Right lobe of liver (tissue), 6 donors: Measurements from ENCODE around the gene CHST8. TPM values are rescaled to one million over a fixed set of nuclear protein-coding genes. Genes with fewer than 3 reads are reported as not detected.

ENCODE experiments used
- ATAC-seq, 4 donors: fragments of 200-7000 bp; cut with Tn5 transposase; one replicate each; pipeline ENCODE4 v1.9.1; 2020; ENCODE audit warnings: mild to moderate bottlenecking in 4 of 4, moderate library complexity in 4 of 4
- DNase-seq, 3 donors: peaks; one replicate each; pipeline ENCODE4 v3.0.0-alpha.2; 2020
- H3K27ac ChIP-seq, 3 donors: fragments of 200-600 bp; one replicate each; pipeline ENCODE4 v1.8.0; 2022
- H3K27me3 ChIP-seq, 2 donors: fragments of 200-600 bp; one replicate each; pipeline ENCODE4 v1.8.0; 2022
- H3K36me3 ChIP-seq, 4 donors: fragments of 200-600 bp; sonication (generic) in 1 of 4; one replicate each; pipeline versions ENCODE4 v1.5.1 to v1.8.0; 2017 to 2022; ENCODE audit warnings: control low read depth in 1 of 4
- H3K4me1 ChIP-seq, 4 donors: fragments of 200-600 bp; sonication (generic) in 1 of 4; one replicate each; pipeline versions ENCODE4 v1.5.1 to v1.8.0; 2017 to 2022; ENCODE audit warnings: control low read depth in 1 of 4
- H3K4me3 ChIP-seq, 3 donors: fragments of 200-600 bp; one replicate each; pipeline ENCODE4 v1.8.0; 2022
- H3K9me3 ChIP-seq, 4 donors: fragments of 200-600 bp; sonication (generic) in 1 of 4; one replicate each; pipeline versions ENCODE4 v1.5.1 to v1.8.0; 2017 to 2022; ENCODE audit warnings: control low read depth in 1 of 4
- POLR2A ChIP-seq: fragments of 450-650 bp; IDR thresholded peaks from one replicate; pipeline ENCODE4 v1.6.1; 2017; ENCODE audit warnings: antibody characterized with exemption, mild to moderate bottlenecking
- WGBS: methylation state at CpG from one replicate; pipeline ENCODE4 v1.1.6; 2018; ENCODE audit warnings: low coverage, low lambda C conversion rate; ENCODE audit not compliant: insufficient coverage; ENCODE audit errors: missing lambda C conversion rate; 5-methylcytosine and 5-hydroxymethylcytosine counted together
- intact Hi-C, 2 donors: fragments of 100-400 bp; cut with DNase I; formaldehyde crosslinking; loops; one replicate each; pipeline versions ENCODE4 v1.11.2 to v1.14.1; 2022
- total RNA-seq, 6 experiments: library from RNA; depleted of rRNA in 2 of 6; stranded (reverse); fragments of >200 nt in 2 of 6; fragmentation: NEBNext Ultra II Directional in 3 of 6; extraction: Animal tissue kit (Norgen Biotek cat#: 25700) in 3 of 6; gene quantifications; one replicate each; pipeline versions ENCODE4 v1.1.0 to v1.2.4, GENCODE V29; 2016 to 2023
- TF ChIP-seq, protein P1 (sequence below), 4 donors: fragments of 200-600 bp in 3 of 4; fragments of 450-650 bp in 1 of 4; IDR thresholded peaks; one replicate each; pipeline versions ENCODE4 v1.5.1 to v1.8.0; 2016 to 2022; ENCODE audit warnings: antibody characterized with exemption in 4 of 4, mild to moderate bottlenecking in 2 of 4
- donor health status: DM: no; HTN: yes; CAD: no.
- donor health status: DM: no; HTN: no; CAD: no.
- donor health status: DM: no; HTN: no; CAD: no.
- donor health status: DM: no; HTN: yes; CAD: no.
- donor health status: DM: no; HTN: yes; CAD: no.

CHST8 gene
- total RNA-seq, 6 experiments from 2014 or later, result 0.12 to 0.19 TPM; not detected in 4

DNA sequence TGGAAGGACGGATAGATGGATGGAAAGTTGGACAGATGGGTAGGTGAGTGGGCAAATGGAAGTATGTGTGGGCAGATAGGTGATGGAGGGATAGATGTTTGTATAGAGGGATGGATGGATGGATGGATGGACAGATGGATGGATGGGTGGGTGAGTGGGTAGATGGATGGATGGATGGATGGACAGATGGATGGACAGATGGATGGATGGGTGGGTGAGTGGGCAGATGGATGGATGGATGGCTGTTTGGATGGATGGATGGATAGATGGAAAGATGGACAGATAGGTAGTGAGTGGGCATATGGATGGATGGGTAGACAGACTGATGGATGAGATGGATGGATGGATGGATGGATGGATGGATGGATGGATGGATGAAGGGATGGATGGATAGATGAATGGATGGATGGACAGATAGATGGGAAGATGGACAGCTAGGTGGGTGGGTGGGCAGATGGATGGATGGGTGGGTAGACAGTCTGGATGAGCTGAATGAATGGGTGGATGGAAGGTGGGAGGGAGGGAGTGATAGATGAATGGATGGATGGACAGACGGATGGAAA, 100.1 kb downstream of the CHST8 start:
- DNase-seq (no peak), ATAC-seq (no peak)
- intact Hi-C loops, result no loop called here
- H3K4me1 ChIP-seq, result no peaks in the 10 kb centered on the region
- TF ChIP-seq, protein P1, sequence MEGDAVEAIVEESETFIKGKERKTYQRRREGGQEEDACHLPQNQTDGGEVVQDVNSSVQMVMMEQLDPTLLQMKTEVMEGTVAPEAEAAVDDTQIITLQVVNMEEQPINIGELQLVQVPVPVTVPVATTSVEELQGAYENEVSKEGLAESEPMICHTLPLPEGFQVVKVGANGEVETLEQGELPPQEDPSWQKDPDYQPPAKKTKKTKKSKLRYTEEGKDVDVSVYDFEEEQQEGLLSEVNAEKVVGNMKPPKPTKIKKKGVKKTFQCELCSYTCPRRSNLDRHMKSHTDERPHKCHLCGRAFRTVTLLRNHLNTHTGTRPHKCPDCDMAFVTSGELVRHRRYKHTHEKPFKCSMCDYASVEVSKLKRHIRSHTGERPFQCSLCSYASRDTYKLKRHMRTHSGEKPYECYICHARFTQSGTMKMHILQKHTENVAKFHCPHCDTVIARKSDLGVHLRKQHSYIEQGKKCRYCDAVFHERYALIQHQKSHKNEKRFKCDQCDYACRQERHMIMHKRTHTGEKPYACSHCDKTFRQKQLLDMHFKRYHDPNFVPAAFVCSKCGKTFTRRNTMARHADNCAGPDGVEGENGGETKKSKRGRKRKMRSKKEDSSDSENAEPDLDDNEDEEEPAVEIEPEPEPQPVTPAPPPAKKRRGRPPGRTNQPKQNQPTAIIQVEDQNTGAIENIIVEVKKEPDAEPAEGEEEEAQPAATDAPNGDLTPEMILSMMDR (IDR thresholded peaks at IDR 0.05), result no peak
- no peak for TF ChIP-seq POLR2A
- H3K27me3 ChIP-seq, result no peaks in the 10 kb centered on the region
- 30% methylated on average over 2 of the region's 2 CpGs for WGBS
- H3K9me3 ChIP-seq, result no peaks in the 10 kb centered on the region
- no peaks in the 10 kb centered on the region for H3K36me3 ChIP-seq
- H3K27ac ChIP-seq, result no peak overlapping the region
- H3K4me3 ChIP-seq, result no peak overlapping the region

GRCh38 chr19:33722456-33723239, 100.9 kb downstream of the CHST8 start:
- Histone ChIP-seq H3K4me3 (no peak overlapping the region), H3K27me3 (no peaks in the 10 kb centered on the region), H3K36me3 (no peaks in the 10 kb centered on the region), H3K9me3 (no peaks in the 10 kb centered on the region), H3K4me1 (no peaks in the 10 kb centered on the region), H3K27ac (no peak overlapping the region)
- 20% methylated on average over 11 of the region's 11 CpGs for WGBS
- no peak for TF ChIP-seq POLR2A
- TF ChIP-seq, protein P1 (IDR thresholded peaks at IDR 0.05), result no peak
- DNase-seq, result no peak
- intact Hi-C loops, result no loop called here
- ATAC-seq, result peak in 1 of 4 donors; percentile 9

DNA sequence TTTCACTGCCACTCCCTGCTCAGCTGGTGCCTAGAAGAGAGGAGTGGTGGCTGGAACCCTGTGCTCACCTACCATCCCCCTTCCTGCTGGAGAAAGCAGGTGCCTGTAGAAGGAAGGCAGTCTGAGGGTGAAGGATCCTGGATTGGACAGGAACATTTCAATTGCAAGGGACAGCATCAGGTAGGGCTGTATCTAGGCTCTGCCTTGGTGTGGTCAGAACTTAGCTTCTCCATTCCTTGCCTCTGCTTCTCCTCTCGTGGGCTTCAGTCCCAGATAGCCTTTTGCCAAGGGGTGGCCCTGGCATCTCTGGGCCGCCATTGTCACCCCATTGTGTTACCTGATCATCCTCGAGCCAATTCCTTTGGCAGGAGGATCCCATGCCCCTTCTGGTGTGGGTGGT, 101.8 kb downstream of the CHST8 start:
- H3K27me3 ChIP-seq, result no peaks in the 10 kb centered on the region
- TF ChIP-seq, protein P1 (IDR thresholded peaks at IDR 0.05), result no peak
- TF ChIP-seq POLR2A, result no peak

GRCh38 chr19:33724021-33724720, 102.4 kb downstream of the CHST8 start:
- TF ChIP-seq, protein P1 (IDR thresholded peaks at IDR 0.05), result no peak
- DNase-seq (no peak), ATAC-seq (no peak)
- H3K9me3 ChIP-seq, result no peaks in the 10 kb centered on the region
- intact Hi-C loops, result no loop called here
- H3K4me1 ChIP-seq, result no peaks in the 10 kb centered on the region
- H3K36me3 ChIP-seq, result no peaks in the 10 kb centered on the region
- H3K4me3 ChIP-seq, result no peak overlapping the region
- 30% methylated on average over 4 of the region's 15 CpGs for WGBS
- H3K27me3 ChIP-seq, result no peaks in the 10 kb centered on the region
- no peak overlapping the region for H3K27ac ChIP-seq

More for the DNA sequence above, 101.8 kb downstream of the CHST8 start:
- Histone ChIP-seq H3K27ac (no peak overlapping the region), H3K9me3 (no peaks in the 10 kb centered on the region), H3K4me3 (no peak overlapping the region), H3K4me1 (no peaks in the 10 kb centered on the region), H3K36me3 (no peaks in the 10 kb centered on the region)
- WGBS, result no CpG with 5 or more reads among the region's 3 CpGs
- intact Hi-C loops, result no loop called here
- DNase-seq, result no peak
- ATAC-seq, result no peak
